Measurements from ENCODE around the gene SASH1.

DNA sequence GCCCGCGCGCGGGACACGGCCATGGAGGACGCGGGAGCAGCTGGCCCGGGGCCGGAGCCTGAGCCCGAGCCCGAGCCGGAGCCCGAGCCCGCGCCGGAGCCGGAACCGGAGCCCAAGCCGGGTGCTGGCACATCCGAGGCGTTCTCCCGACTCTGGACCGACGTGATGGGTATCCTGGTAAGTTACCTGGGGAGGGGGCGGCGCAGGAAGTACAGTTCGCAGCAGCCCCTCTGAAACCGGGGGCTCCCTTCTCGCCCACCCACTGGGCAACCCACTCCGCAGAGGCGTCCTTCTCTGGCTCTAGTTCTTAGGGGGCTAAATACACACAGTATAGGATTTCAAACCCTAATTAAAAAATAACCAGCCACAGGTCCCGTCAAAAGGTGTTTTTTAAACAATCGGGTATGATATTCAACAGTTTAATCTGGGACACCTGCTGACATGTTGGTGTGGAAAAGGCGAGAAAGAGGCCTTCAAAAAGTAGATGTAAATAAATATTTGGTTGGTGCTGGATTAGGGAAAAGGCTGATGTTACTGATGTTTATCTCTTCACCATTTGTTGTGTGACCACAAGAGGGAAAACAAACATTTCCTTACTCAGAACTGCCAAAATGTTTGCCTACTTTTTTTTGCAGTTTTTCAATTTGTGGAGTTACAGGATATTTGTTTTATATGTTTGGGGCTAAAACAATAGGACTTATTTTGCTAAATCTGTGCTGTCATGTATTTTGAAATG lies 577 bp downstream of the SASH1 start:
- TF ChIP-seq RFX5 (IDR thresholded peaks at IDR 0.05; ENCODE audit: low read depth, low read length) (no peak), SAFB2 (IDR thresholded peaks at IDR 0.05; ENCODE audit: borderline replicate concordance, low read depth, low read length, severe bottlenecking) (no peak), TRIM28 (IDR thresholded peaks at IDR 0.05) (no peak)
- TF ChIP-seq, protein P1, sequence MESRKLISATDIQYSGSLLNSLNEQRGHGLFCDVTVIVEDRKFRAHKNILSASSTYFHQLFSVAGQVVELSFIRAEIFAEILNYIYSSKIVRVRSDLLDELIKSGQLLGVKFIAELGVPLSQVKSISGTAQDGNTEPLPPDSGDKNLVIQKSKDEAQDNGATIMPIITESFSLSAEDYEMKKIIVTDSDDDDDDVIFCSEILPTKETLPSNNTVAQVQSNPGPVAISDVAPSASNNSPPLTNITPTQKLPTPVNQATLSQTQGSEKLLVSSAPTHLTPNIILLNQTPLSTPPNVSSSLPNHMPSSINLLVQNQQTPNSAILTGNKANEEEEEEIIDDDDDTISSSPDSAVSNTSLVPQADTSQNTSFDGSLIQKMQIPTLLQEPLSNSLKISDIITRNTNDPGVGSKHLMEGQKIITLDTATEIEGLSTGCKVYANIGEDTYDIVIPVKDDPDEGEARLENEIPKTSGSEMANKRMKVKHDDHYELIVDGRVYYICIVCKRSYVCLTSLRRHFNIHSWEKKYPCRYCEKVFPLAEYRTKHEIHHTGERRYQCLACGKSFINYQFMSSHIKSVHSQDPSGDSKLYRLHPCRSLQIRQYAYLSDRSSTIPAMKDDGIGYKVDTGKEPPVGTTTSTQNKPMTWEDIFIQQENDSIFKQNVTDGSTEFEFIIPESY (CRISPR knock-in tag; IDR thresholded peaks at IDR 0.05), result no peak
- TF ChIP-seq, protein P2, sequence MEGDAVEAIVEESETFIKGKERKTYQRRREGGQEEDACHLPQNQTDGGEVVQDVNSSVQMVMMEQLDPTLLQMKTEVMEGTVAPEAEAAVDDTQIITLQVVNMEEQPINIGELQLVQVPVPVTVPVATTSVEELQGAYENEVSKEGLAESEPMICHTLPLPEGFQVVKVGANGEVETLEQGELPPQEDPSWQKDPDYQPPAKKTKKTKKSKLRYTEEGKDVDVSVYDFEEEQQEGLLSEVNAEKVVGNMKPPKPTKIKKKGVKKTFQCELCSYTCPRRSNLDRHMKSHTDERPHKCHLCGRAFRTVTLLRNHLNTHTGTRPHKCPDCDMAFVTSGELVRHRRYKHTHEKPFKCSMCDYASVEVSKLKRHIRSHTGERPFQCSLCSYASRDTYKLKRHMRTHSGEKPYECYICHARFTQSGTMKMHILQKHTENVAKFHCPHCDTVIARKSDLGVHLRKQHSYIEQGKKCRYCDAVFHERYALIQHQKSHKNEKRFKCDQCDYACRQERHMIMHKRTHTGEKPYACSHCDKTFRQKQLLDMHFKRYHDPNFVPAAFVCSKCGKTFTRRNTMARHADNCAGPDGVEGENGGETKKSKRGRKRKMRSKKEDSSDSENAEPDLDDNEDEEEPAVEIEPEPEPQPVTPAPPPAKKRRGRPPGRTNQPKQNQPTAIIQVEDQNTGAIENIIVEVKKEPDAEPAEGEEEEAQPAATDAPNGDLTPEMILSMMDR (IDR thresholded peaks at IDR 0.05 in 2 of 3, conservative IDR thresholded peaks at IDR 0.05 in 1 of 3; ENCODE audit: insufficient read depth in 2 of 3, low read depth in 1 of 3, low read length in 3 of 3), result no peak
- TF ChIP-seq, protein P3, sequence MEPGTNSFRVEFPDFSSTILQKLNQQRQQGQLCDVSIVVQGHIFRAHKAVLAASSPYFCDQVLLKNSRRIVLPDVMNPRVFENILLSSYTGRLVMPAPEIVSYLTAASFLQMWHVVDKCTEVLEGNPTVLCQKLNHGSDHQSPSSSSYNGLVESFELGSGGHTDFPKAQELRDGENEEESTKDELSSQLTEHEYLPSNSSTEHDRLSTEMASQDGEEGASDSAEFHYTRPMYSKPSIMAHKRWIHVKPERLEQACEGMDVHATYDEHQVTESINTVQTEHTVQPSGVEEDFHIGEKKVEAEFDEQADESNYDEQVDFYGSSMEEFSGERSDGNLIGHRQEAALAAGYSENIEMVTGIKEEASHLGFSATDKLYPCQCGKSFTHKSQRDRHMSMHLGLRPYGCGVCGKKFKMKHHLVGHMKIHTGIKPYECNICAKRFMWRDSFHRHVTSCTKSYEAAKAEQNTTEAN (CRISPR knock-in tag; IDR thresholded peaks at IDR 0.05), result no peak
